Neuronal stem cell (in vitro differentiated cells): ENCODE measurements around the gene RALY.

Experiments
- DNase-seq: peaks from one replicate; pipeline ENCODE4 v3.0.0-alpha.2; 2013; ENCODE audit warnings: low spot score
- H2AFZ ChIP-seq: one replicate; pipeline ENCODE4 v1.6.1; 2013; ENCODE audit warnings: mild to moderate bottlenecking, low read length, inconsistent platforms
- H2AK5ac ChIP-seq: 2 replicates; pipeline ENCODE4 v1.6.1; 2013; ENCODE audit warnings: low read depth, mild to moderate bottlenecking, inconsistent platforms, low read length, moderate library complexity, mixed read lengths
- H2BK120ac ChIP-seq: 2 replicates; pipeline ENCODE4 v1.6.1; 2013; ENCODE audit warnings: low read depth, mild to moderate bottlenecking, inconsistent platforms, low read length, moderate library complexity, mixed read lengths
- H2BK12ac ChIP-seq: one replicate; pipeline ENCODE4 v1.6.1; 2013; ENCODE audit warnings: low read length, inconsistent platforms
- H2BK15ac ChIP-seq: 2 replicates; pipeline ENCODE4 v1.6.1; 2013; ENCODE audit warnings: mild to moderate bottlenecking, low read length, inconsistent platforms, mixed read lengths
- H2BK5ac ChIP-seq: one replicate; pipeline ENCODE4 v1.6.1; 2013; ENCODE audit warnings: inconsistent platforms, mild to moderate bottlenecking, low read length, moderate library complexity
- H3K14ac ChIP-seq: one replicate; pipeline ENCODE4 v1.6.1; 2013; ENCODE audit warnings: low read length, inconsistent platforms
- H3K18ac ChIP-seq: 2 replicates; pipeline ENCODE4 v1.6.1; 2013; ENCODE audit warnings: low read length, inconsistent platforms
- H3K23ac ChIP-seq: 2 replicates; pipeline ENCODE4 v1.6.1; 2013; ENCODE audit warnings: low read depth, mild to moderate bottlenecking, mixed read lengths, low read length, inconsistent platforms; ENCODE audit not compliant: poor library complexity
- H3K27ac ChIP-seq: replicated peaks from 3 replicates; pipeline ENCODE4 v1.5.1; 2013; ENCODE audit warnings: low read length, inconsistent platforms
- H3K27me3 ChIP-seq, 3 experiments: 2 replicates each; pipeline ENCODE4 v1.6.1; 2013; ENCODE audit warnings: low read length in 3 of 3, mild to moderate bottlenecking in 2 of 3, inconsistent platforms in 1 of 3, low read depth in 1 of 3, mixed read lengths in 1 of 3, moderate library complexity in 1 of 3; ENCODE audit not compliant: control insufficient read depth in 3 of 3, insufficient read depth in 3 of 3
- H3K36me3 ChIP-seq, 2 donors: replicated peaks in 1 of 2; 2 replicates each; pipeline ENCODE4 v1.6.1; 2013; ENCODE audit warnings: low read length in 2 of 2; ENCODE audit not compliant: control insufficient read depth in 2 of 2, insufficient read depth in 2 of 2
- H3K4ac ChIP-seq: 2 replicates; pipeline ENCODE4 v1.6.1; 2013; ENCODE audit warnings: inconsistent platforms, mild to moderate bottlenecking, low read length, moderate library complexity
- H3K4me1 ChIP-seq, 2 donors: 1 replicate in 1 of 2; 2 replicates in 1 of 2; pipeline ENCODE4 v1.6.1; 2013; ENCODE audit warnings: low read length in 2 of 2, low read depth in 1 of 2; ENCODE audit not compliant: control insufficient read depth in 2 of 2, insufficient read depth in 1 of 2
- H3K4me2 ChIP-seq: one replicate; pipeline ENCODE4 v1.6.1; 2013; ENCODE audit warnings: mild to moderate bottlenecking, low read length, inconsistent platforms; ENCODE audit not compliant: insufficient read depth, poor library complexity, severe bottlenecking
- H3K4me3 ChIP-seq, 2 donors: 2 replicates each; pipeline ENCODE4 v1.5.1; 2013; ENCODE audit warnings: low read length in 2 of 2, mild to moderate bottlenecking in 2 of 2, inconsistent platforms in 1 of 2, moderate library complexity in 1 of 2
- H3K79me1 ChIP-seq: one replicate; pipeline ENCODE4 v1.6.1; 2013; ENCODE audit warnings: low read depth, mild to moderate bottlenecking, inconsistent platforms, low read length, moderate library complexity
- H3K9ac ChIP-seq: one replicate; pipeline ENCODE4 v1.6.1; 2013; ENCODE audit warnings: mild to moderate bottlenecking, low read depth, low read length, inconsistent platforms; ENCODE audit not compliant: poor library complexity
- H3K9me3 ChIP-seq, 2 donors: replicated peaks in 1 of 2; 2 replicates each; pipeline versions ENCODE3 to v1.6.1; 2013; ENCODE audit warnings: low read length in 2 of 2, mild to moderate bottlenecking in 2 of 2, inconsistent platforms in 1 of 2, low read depth in 1 of 2, mixed read lengths in 1 of 2, moderate library complexity in 1 of 2; ENCODE audit not compliant: control insufficient read depth in 2 of 2, insufficient read depth in 1 of 2
- H4K8ac ChIP-seq: one replicate; pipeline ENCODE4 v1.6.1; 2013; ENCODE audit warnings: low read depth, mild to moderate bottlenecking, inconsistent platforms, low read length, moderate library complexity
- H4K91ac ChIP-seq: one replicate; pipeline ENCODE4 v1.6.1; 2013; ENCODE audit warnings: low read length, low read depth, mild to moderate bottlenecking, inconsistent platforms; ENCODE audit not compliant: poor library complexity
- WGBS, 2 donors: extraction: QIAGEN DNeasy Blood & Tissue Kit; methylation state at CpG; one replicate each; pipeline ENCODE4 v1.1.7; 2013; ENCODE audit warnings: missing lambda C conversion rate in 2 of 2, mixed read lengths in 1 of 2; ENCODE audit not compliant: insufficient read length in 2 of 2, insufficient replicate concordance in 1 of 2; ENCODE audit errors: extremely low coverage in 2 of 2; 5-methylcytosine and 5-hydroxymethylcytosine counted together

Gene RALY

GRCh38 chr20:34105978-34106675 lies 112.4 kb downstream of the RALY start:
- Histone ChIP-seq H4K91ac (no peak overlapping the region), H2BK12ac (no peak overlapping the region), H2BK5ac (no peak overlapping the region), H3K4ac (no peak overlapping the region), H3K23ac (no peak overlapping the region), H3K27ac (no peak overlapping the region), H2AK5ac (no peak overlapping the region), H3K9ac (no peak overlapping the region), H2BK120ac (no peak overlapping the region), H3K27me3 (no peaks in the 10 kb centered on the region), H3K79me1 (no peaks in the 10 kb centered on the region), H3K4me2 (no peak overlapping the region), H3K9me3 (no peaks in the 10 kb centered on the region), H3K4me1 (peaks cover 3 to 8% of the 10 kb centered on the region in 2 donors), H3K4me3 (no peak overlapping the region), H2AFZ (no peak overlapping the region), H2BK15ac (no peak overlapping the region), H3K18ac (no peak overlapping the region), H4K8ac (no peak overlapping the region), H3K14ac (no peak overlapping the region), H3K36me3 (peaks cover 22 to 85% of the 10 kb centered on the region in 2 donors)
- no CpG with 5 or more reads among the region's 3 CpGs for WGBS, 2 donors
- no peak for DNase-seq

- H4K91ac ChIP-seq: no peak overlapping the region
- no peak overlapping the region for H3K18ac ChIP-seq
- H3K23ac ChIP-seq: no peak overlapping the region
- H3K4me2 ChIP-seq: no peak overlapping the region
- H2BK12ac ChIP-seq: no peak overlapping the region
- H3K27ac ChIP-seq: no peak overlapping the region
- H2AFZ ChIP-seq: no peak overlapping the region
- H2BK5ac ChIP-seq: no peak overlapping the region
- no peaks in the 10 kb centered on the region for H3K9me3 ChIP-seq
- WGBS, 2 donors: no CpG with 5 or more reads among the region's 4 CpGs
- H2BK15ac ChIP-seq: no peak overlapping the region
- no peaks in the 10 kb centered on the region for H3K27me3 ChIP-seq
- peaks cover 3 to 8% of the 10 kb centered on the region in 2 donors for H3K4me1 ChIP-seq
- H2BK120ac ChIP-seq: no peak overlapping the region
- DNase-seq: no peak
- H2AK5ac ChIP-seq: no peak overlapping the region
- H3K9ac ChIP-seq: no peak overlapping the region
- H3K4ac ChIP-seq: no peak overlapping the region
- H3K14ac ChIP-seq: no peak overlapping the region
- H3K79me1 ChIP-seq: no peaks in the 10 kb centered on the region
- no peak overlapping the region for H3K4me3 ChIP-seq
- H3K36me3 ChIP-seq: peaks cover 14 to 60% of the 10 kb centered on the region in 2 donors
- no peak overlapping the region for H4K8ac ChIP-seq
These were observed 115.0 kb downstream of the RALY start for GRCh38 chr20:34108616-34109174.

- Histone ChIP-seq H3K4ac (no peak overlapping the region), H3K9me3 (no peaks in the 10 kb centered on the region), H3K9ac (no peak overlapping the region), H2BK5ac (no peak overlapping the region), H4K91ac (no peak overlapping the region), H2BK15ac (no peak overlapping the region), H2BK120ac (no peak overlapping the region), H3K27me3 (no peaks in the 10 kb centered on the region), H2BK12ac (no peak overlapping the region), H3K23ac (no peak overlapping the region), H2AK5ac (no peak overlapping the region), H3K36me3 (peaks cover 10 to 52% of the 10 kb centered on the region in 2 donors), H3K18ac (no peak overlapping the region), H3K14ac (no peak overlapping the region), H3K27ac (no peak overlapping the region), H3K4me2 (no peak overlapping the region), H3K4me3 (no peak overlapping the region), H3K4me1 (peaks cover 3 to 8% of the 10 kb centered on the region in 2 donors), H2AFZ (no peak overlapping the region), H3K79me1 (no peaks in the 10 kb centered on the region), H4K8ac (no peak overlapping the region)
- DNase-seq: no peak
- WGBS, 2 donors: no CpG with 5 or more reads among the region's 6 CpGs
These were observed 115.7 kb downstream of the RALY start for GRCh38 chr20:34109442-34109841.

- H2BK120ac ChIP-seq: no peak overlapping the region
- no peak overlapping the region for H3K4ac ChIP-seq
- H3K4me1 ChIP-seq: peaks cover 3 to 8% of the 10 kb centered on the region in 2 donors
- no peak overlapping the region for H2BK5ac ChIP-seq
- H3K4me2 ChIP-seq: no peak overlapping the region
- H3K9ac ChIP-seq: no peak overlapping the region
- H2BK15ac ChIP-seq: no peak overlapping the region
- H4K91ac ChIP-seq: no peak overlapping the region
- no peak for DNase-seq
- H3K79me1 ChIP-seq: no peaks in the 10 kb centered on the region
- no CpG with 5 or more reads among the region's 10 CpGs for WGBS, 2 donors
- no peaks in the 10 kb centered on the region for H3K9me3 ChIP-seq
- peaks cover 7 to 45% of the 10 kb centered on the region in 2 donors for H3K36me3 ChIP-seq
- H3K27me3 ChIP-seq: no peaks in the 10 kb centered on the region
- H3K18ac ChIP-seq: no peak overlapping the region
- no peak overlapping the region for H3K14ac ChIP-seq
- no peak overlapping the region for H4K8ac ChIP-seq
- H3K27ac ChIP-seq: no peak overlapping the region
- H3K23ac ChIP-seq: no peak overlapping the region
- no peak overlapping the region for H2BK12ac ChIP-seq
- no peak overlapping the region for H2AK5ac ChIP-seq
- H3K4me3 ChIP-seq: peak overlapping the region; percentile 31 to 92
- H2AFZ ChIP-seq: no peak overlapping the region
These were observed 116.5 kb downstream of the RALY start for GRCh38 chr20:34110025-34110744.
